MM.1S (cell line): ENCODE results near the gene CABP2.

Experiments used
- EZH2 ChIP-seq: fragments of 300-600 bp; sonication (generic); optimal IDR thresholded peaks from 2 replicates; pipeline ENCODE3; 2017; ENCODE audit warnings: low read depth, mild to moderate bottlenecking, antibody characterized with exemption, low read length, mixed read lengths
- EZH2phosphoT487 ChIP-seq: fragments of 300-600 bp; sonication (generic); IDR thresholded peaks from 2 replicates; pipeline ENCODE4 v1.6.1; 2018; ENCODE audit warnings: antibody characterized with exemption, low read length
- TF ChIP-seq, protein P1 (sequence below): fragments of 300-600 bp; sonication (generic); IDR thresholded peaks from 2 replicates; pipeline ENCODE4 v1.5.1; 2016; ENCODE audit warnings: antibody characterized with exemption, low read length, mixed read lengths

DNA sequence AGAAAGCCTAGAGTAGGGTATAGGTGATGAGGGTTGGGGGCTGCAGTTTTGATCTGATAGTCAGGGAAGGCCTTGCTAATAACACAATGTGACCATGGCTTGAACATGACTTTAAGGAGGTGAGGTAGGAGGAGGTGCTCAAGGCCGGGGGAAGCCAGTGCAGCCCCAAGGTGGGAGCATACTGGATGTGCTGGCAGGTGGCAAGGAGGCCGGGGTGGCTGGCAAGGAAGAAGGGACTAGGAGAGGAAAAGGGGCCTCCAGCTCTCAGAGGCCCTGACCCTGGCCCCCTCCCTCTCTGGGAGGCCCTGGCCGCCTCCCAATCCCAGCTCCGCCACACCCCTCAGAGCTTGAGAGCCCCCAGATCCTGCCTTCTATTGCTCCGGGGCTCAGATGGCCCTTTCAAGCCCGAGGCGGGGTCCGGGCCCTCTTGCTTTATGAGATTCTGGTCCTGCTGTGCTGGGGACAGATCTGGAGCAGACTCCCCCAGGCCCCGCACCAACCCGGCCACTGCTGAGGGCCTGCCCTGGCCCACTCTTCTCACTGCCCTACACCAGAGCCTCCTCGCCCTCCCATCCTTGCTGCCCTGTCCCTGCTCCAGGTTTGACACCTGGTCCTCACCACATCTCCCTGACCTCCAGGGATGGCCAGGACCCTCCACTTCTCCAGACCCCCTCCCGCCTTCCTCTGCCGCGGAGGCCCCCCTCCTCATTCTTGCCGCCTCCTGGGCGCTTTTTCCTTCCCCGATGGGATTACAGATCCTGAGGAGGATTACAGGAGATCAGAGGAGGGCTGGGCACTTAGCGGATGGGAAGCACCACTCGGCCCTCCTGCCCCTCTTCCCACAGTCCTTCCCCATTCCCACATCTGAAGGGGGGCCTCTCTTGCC lies 19.9 kb downstream of the CABP2 start:
- TF ChIP-seq, protein P1, sequence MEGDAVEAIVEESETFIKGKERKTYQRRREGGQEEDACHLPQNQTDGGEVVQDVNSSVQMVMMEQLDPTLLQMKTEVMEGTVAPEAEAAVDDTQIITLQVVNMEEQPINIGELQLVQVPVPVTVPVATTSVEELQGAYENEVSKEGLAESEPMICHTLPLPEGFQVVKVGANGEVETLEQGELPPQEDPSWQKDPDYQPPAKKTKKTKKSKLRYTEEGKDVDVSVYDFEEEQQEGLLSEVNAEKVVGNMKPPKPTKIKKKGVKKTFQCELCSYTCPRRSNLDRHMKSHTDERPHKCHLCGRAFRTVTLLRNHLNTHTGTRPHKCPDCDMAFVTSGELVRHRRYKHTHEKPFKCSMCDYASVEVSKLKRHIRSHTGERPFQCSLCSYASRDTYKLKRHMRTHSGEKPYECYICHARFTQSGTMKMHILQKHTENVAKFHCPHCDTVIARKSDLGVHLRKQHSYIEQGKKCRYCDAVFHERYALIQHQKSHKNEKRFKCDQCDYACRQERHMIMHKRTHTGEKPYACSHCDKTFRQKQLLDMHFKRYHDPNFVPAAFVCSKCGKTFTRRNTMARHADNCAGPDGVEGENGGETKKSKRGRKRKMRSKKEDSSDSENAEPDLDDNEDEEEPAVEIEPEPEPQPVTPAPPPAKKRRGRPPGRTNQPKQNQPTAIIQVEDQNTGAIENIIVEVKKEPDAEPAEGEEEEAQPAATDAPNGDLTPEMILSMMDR = no peak
- TF ChIP-seq EZH2phosphoT487 (no peak), EZH2 (peak; percentile 87)
